Neural crest cell (in vitro differentiated cells): ENCODE results near the gene RPN2. TPM values are rescaled to one million over a fixed set of nuclear protein-coding genes. Genes with fewer than 3 reads are reported as not detected.

Experiments used
- DNase-seq: peaks from one replicate; pipeline ENCODE4 v3.0.0; 2021; ENCODE audit warnings: low read depth, mixed read lengths, low spot score
- H3K27ac Mint-ChIP-seq: one replicate; pipeline ENCODE4 v1.8.0; 2021; ENCODE audit warnings: mild to moderate bottlenecking, mixed read lengths; ENCODE audit not compliant: unreplicated experiment
- H3K27me3 Mint-ChIP-seq: 2 replicates; pipeline ENCODE4 v1.8.0; 2021; ENCODE audit warnings: low read depth, mild to moderate bottlenecking, mixed read lengths
- H3K36me3 Mint-ChIP-seq: 2 replicates; pipeline ENCODE4 v1.8.0; 2021; ENCODE audit warnings: low read depth, mild to moderate bottlenecking, mixed read lengths
- H3K4me1 Mint-ChIP-seq: 2 replicates; pipeline ENCODE4 v1.8.0; 2021; ENCODE audit warnings: mixed read lengths
- H3K4me3 Mint-ChIP-seq: one replicate; pipeline ENCODE4 v1.8.0; 2021; ENCODE audit warnings: mild to moderate bottlenecking, mixed read lengths
- H3K9me3 Mint-ChIP-seq: 2 replicates; pipeline ENCODE4 v1.8.0; 2021; ENCODE audit warnings: mixed read lengths
- total RNA-seq: library from RNA; stranded (reverse); gene quantifications from 2 replicates; pipeline ENCODE4 v1.2.1, GENCODE V29; 2021
- TF ChIP-seq, protein P1 (sequence below): fragments of 200-600 bp; sonication (generic); conservative IDR thresholded peaks from 2 replicates; pipeline ENCODE4 v1.5.0; 2021; ENCODE audit warnings: antibody characterized with exemption, mild to moderate bottlenecking

RPN2 gene
- total RNA-seq, 1 donor from 2014 or later = 203 TPM

DNA sequence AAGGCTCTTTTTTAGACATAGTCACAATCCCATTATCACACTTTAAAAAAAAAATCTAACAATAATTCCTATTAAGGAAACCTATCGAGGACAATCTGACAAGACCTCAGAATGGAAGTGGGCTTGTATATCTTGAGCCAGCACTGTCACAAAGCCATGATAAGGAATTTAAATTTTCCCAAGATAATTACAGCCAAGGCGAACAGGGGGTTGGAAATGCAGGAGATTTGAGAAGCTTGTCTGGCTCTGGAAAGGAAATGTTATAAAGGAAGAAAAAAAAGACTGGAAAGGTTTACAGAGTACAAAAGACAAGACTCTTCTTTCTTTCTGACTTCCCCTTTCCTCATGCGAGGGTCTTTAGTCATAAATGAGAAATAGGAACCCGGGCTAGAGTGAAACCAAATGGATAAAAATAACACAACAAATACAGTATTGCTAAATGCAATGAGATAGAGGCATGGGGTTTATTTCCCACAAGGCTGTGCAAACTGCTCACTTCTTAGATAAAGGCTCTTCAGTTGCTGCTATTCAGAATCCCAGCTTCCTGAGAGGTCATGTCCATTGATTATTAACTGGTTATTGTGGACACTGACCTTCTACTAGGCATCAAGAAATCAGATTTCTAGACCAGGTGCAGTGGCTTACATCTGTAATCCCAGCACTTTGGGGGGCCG lies 95.9 kb downstream of the RPN2 start:
- TF ChIP-seq, protein P1, sequence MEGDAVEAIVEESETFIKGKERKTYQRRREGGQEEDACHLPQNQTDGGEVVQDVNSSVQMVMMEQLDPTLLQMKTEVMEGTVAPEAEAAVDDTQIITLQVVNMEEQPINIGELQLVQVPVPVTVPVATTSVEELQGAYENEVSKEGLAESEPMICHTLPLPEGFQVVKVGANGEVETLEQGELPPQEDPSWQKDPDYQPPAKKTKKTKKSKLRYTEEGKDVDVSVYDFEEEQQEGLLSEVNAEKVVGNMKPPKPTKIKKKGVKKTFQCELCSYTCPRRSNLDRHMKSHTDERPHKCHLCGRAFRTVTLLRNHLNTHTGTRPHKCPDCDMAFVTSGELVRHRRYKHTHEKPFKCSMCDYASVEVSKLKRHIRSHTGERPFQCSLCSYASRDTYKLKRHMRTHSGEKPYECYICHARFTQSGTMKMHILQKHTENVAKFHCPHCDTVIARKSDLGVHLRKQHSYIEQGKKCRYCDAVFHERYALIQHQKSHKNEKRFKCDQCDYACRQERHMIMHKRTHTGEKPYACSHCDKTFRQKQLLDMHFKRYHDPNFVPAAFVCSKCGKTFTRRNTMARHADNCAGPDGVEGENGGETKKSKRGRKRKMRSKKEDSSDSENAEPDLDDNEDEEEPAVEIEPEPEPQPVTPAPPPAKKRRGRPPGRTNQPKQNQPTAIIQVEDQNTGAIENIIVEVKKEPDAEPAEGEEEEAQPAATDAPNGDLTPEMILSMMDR = no peak
- no peaks in the 10 kb centered on the region for H3K36me3 Mint-ChIP-seq
- no peaks in the 10 kb centered on the region for H3K27me3 Mint-ChIP-seq
- H3K4me1 Mint-ChIP-seq = peaks cover 22% of the 10 kb centered on the region
- no peak overlapping the region for H3K4me3 Mint-ChIP-seq
- no peak for DNase-seq
- H3K27ac Mint-ChIP-seq = peak overlapping the region; percentile 64
- no peaks in the 10 kb centered on the region for H3K9me3 Mint-ChIP-seq

DNA sequence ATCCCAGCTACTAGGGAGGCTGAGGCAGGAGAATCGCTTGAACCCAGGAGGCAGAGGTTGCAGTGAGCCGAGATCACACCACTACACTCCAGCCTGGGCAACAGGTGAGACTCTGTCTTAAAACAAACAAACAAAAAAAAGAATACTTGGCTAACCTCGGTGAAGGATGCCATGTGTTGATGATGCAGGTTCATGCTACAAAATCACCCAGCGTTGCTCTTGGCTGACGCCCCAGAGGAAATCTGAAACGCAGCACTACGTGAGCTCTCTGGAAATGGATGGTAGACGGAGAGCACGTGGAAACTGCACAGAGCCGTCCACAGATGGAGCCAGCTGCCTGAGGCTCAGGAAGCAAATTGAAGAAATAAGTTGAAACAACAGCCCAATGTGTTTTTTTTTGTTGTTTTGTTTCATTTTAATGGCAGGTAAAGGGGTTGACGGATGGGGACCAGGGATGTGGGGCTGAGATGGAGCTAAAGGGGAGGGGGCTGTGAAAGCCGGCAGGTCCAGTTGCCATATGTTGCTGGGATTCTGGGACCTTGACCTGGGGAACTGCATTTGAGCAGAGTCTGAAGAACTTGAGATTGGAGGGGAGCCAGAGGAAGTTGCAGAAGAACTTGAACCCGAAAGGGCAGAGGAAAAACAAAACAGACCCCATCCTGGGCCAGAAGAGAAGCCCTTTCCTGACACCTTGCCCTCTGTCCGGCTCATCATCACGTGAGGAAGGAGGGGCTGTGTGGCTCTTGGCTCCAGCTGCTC lies 97.5 kb downstream of the RPN2 start:
- no peak overlapping the region for H3K4me3 Mint-ChIP-seq
- no peaks in the 10 kb centered on the region for H3K9me3 Mint-ChIP-seq

DNA sequence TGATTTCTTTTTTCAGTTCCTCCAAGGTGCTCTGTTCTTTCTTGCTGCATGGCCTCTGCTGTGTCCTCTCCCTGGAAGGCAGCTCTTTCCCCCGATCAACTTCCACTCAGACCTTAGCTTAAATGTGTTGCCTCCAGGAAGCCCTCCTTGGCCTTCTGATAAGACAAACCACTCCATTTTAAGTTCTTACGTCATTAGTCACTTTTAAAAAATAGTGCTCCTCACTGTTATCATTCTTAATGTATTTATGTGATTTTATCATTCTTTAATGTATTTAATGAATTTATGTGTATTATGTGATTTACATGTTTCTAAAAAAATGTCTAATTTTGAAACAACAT lies 98.1 kb downstream of the RPN2 start:
- Mint-ChIP-seq H3K4me3 (no peak overlapping the region), H3K36me3 (no peaks in the 10 kb centered on the region), H3K4me1 (peaks cover 23% of the 10 kb centered on the region), H3K27me3 (no peaks in the 10 kb centered on the region), H3K27ac (no peak overlapping the region), H3K9me3 (no peaks in the 10 kb centered on the region)
- TF ChIP-seq, protein P1 = no peak
- DNase-seq = no peak

More for the DNA sequence above, 97.5 kb downstream of the RPN2 start:
- TF ChIP-seq, protein P1 = no peak
- Mint-ChIP-seq H3K4me1 (peaks cover 23% of the 10 kb centered on the region), H3K27me3 (no peaks in the 10 kb centered on the region), H3K27ac (no peak overlapping the region), H3K36me3 (no peaks in the 10 kb centered on the region)
- DNase-seq = no peak

DNA sequence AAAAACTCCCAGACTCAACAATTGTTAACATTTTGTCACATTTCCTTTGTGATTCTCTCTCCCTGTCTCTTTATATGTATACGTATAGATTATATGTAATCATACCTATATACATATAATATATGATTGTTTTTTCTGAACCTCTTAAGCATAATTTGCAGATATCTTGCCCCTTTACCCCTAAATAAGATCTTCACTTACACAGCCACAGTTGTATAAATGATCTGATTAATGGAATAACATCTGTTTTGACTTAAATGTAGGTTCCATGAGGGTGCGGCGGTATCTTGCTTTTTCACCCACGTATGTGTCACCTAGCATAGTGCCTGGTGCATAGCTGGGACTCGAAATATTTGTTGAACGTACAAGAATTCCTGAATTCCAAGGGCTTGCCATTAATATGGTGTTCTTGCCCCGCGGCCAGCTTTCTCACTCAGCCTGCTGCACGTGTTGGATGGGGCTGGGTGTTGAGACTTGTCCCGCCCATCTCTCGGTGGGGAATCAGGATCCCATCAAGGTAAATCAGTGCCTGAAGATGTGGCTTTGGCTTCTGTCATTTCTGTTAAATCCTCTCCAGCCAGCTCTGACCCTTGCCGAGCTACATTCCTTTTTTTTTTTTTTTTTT lies 99.9 kb downstream of the RPN2 start:
- TF ChIP-seq, protein P1 = no peak
- no peak for DNase-seq
- Mint-ChIP-seq H3K9me3 (no peaks in the 10 kb centered on the region), H3K4me3 (no peak overlapping the region), H3K27ac (no peak overlapping the region), H3K4me1 (peaks cover 23% of the 10 kb centered on the region), H3K36me3 (no peaks in the 10 kb centered on the region), H3K27me3 (no peaks in the 10 kb centered on the region)

DNA sequence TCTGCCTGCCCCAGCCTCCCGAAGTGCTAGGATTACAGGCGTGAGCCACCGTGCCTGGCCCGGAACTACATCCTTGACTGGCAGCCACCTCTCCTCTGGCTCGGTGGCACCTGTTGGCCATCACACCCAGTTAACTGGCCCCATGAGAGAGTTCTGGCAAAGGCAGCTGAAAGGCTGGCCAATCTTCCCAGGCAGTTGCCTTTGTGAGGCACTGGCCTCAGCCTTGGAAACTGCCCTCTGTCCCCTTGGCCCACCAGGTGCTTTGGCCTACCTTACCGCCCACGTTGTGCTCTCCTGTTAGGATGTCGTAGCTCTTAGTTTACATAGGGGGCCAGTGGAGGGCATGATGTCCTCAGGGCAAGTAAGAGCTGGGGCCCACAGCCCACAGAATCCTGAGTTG lies 100.7 kb downstream of the RPN2 start:
- Mint-ChIP-seq H3K4me1 (peaks cover 20% of the 10 kb centered on the region), H3K27me3 (no peaks in the 10 kb centered on the region), H3K9me3 (no peaks in the 10 kb centered on the region), H3K27ac (no peak overlapping the region), H3K36me3 (no peaks in the 10 kb centered on the region), H3K4me3 (no peak overlapping the region)
- TF ChIP-seq, protein P1 = no peak
- DNase-seq = no peak
